GM04503 (cell line): ENCODE results near the gene CEBPB.
A peak's percentile ranks its signal among the peaks of the same experiment; 100 is the strongest.
"Not testable (repeated sequence)": the region's sequence is repeated elsewhere in the genome, so short reads cannot be mapped to it uniquely, and the experiment has no call there.

ENCODE experiments used
- DNase-seq: peaks from one replicate; pipeline ENCODE4 v3.0.0-alpha.2; 2012; ENCODE audit warnings: low read depth

The CEBPB gene

GRCh38 chr20:50190251-50191064 lies at the start of gene CEBPB:
Gene CEBPB (plus strand): TSS chr20:50190830. CDS start chr20:50191034, 204 bp downstream.
- peak; percentile 31 for DNase-seq

- DNase-seq, result no peak
These were observed 49.5 kb upstream of the CEBPB start for GRCh38 chr20:50141018-50141675.

GRCh38 chr20:50141811-50142561 lies 48.6 kb upstream of the CEBPB start:
- DNase-seq, result no peak

GRCh38 chr20:50142812-50143211 lies 47.8 kb upstream of the CEBPB start:
- no peak for DNase-seq

GRCh38 chr20:50144362-50144761 lies 46.3 kb upstream of the CEBPB start:
- DNase-seq, result peak; percentile 98

GRCh38 chr20:50145566-50145965 lies 45.1 kb upstream of the CEBPB start:
- no peak for DNase-seq

- no peak for DNase-seq
These were observed 44.4 kb upstream of the CEBPB start for GRCh38 chr20:50146214-50146613.

GRCh38 chr20:50146732-50147662 lies 43.6 kb upstream of the CEBPB start:
- no peak for DNase-seq

GRCh38 chr20:50149481-50150254 lies 41.0 kb upstream of the CEBPB start:
- no peak for DNase-seq

- DNase-seq, result no peak
These were observed 39.4 kb upstream of the CEBPB start for GRCh38 chr20:50151034-50151743.

GRCh38 chr20:50152394-50153152 lies 38.1 kb upstream of the CEBPB start:
- DNase-seq, result no peak

- no peak for DNase-seq
These were observed 37.5 kb upstream of the CEBPB start for GRCh38 chr20:50153153-50153499.

GRCh38 chr20:50153500-50154377 lies 36.9 kb upstream of the CEBPB start, which contains the start of gene PEDS1:
Gene PEDS1 (minus strand): TSS chr20:50153723. CDS start chr20:50153637, 86 bp downstream.
- peak; percentile 38 for DNase-seq

- not testable (repeated sequence) for DNase-seq
These were observed 29.1 kb upstream of the CEBPB start for GRCh38 chr20:50161494-50161893.

- peak; percentile 41 for DNase-seq
These were observed 26.9 kb upstream of the CEBPB start for GRCh38 chr20:50163570-50164317.

- DNase-seq, result peak; percentile 99
These were observed 24.7 kb upstream of the CEBPB start for GRCh38 chr20:50165684-50166554.
